Loucy (cell line): ENCODE data around the gene PRSS21.

Source experiments
- CTCF ChIP-seq: fragments of 200-600 bp; sonication (generic); conservative IDR thresholded peaks from 2 replicates; pipeline ENCODE4 v1.5.1; 2014; ENCODE audit warnings: mild to moderate bottlenecking, antibody characterized with exemption, low read length
- EZH2phosphoT487 ChIP-seq: fragments of 200-600 bp; IDR thresholded peaks from 2 replicates; pipeline ENCODE4 v1.6.1; 2018; ENCODE audit warnings: antibody characterized with exemption, mild to moderate bottlenecking, moderate library complexity, borderline replicate concordance

GRCh38 chr16:2769100-2769529 is 47.9 kb upstream of the PRSS21 start:
- TF ChIP-seq CTCF (no peak), EZH2phosphoT487 (no peak)
